Keratinocyte (primary cell): ENCODE results near the gene INSIG1. TPM values are rescaled to one million over a fixed set of nuclear protein-coding genes. Genes with fewer than 3 reads are reported as not detected.

Experiments
- DNase-seq: peaks from one replicate; pipeline ENCODE4 v3.0.0-alpha.2; 2011; ENCODE audit warnings: low read depth, missing footprints, low spot score
- FAIRE-seq: peaks from 2 replicates; lab custom pipeline; 2011; peaks lifted over from hg19 to GRCh38; lab: Jason Lieb, UNC
- H2AFZ ChIP-seq: 2 replicates; pipeline ENCODE4 v1.6.0; 2012; ENCODE audit warnings: low read length, control low read depth, inconsistent platforms; ENCODE audit not compliant: control insufficient read depth
- H3K27ac ChIP-seq: 2 replicates; pipeline ENCODE4 v1.5.1; 2011; ENCODE audit warnings: low read length; ENCODE audit not compliant: control insufficient read depth, insufficient read depth
- H3K27me3 ChIP-seq: 3 replicates; pipeline ENCODE4 v1.6.0; 2011; ENCODE audit warnings: low read length; ENCODE audit not compliant: control insufficient read depth, insufficient read depth; ENCODE audit errors: extremely low read depth
- H3K36me3 ChIP-seq, 2 experiments: 2 replicates in 1 of 2; 3 replicates in 1 of 2; pipeline ENCODE4 v1.5.1; 2011; ENCODE audit warnings: low read length in 2 of 2, mild to moderate bottlenecking in 1 of 2; ENCODE audit not compliant: control insufficient read depth in 2 of 2, insufficient read depth in 2 of 2; ENCODE audit errors: extremely low read depth in 1 of 2
- H3K4me1 ChIP-seq: 3 replicates; pipeline ENCODE4 v1.5.1; 2011; ENCODE audit warnings: low read length; ENCODE audit not compliant: control insufficient read depth, insufficient read depth; ENCODE audit errors: extremely low read depth
- H3K4me2 ChIP-seq: 3 replicates; pipeline ENCODE4 v1.6.0; 2011; ENCODE audit warnings: low read depth, low read length; ENCODE audit not compliant: control insufficient read depth, insufficient read depth; ENCODE audit errors: extremely low read depth
- H3K4me3 ChIP-seq, 3 experiments: fragments of 200-600 bp in 1 of 3; sonication (generic) in 1 of 3; 2 replicates in 2 of 3; 3 replicates in 1 of 3; pipeline ENCODE4 v1.5.1; 2011 to 2016; ENCODE audit warnings: low read length in 3 of 3, mild to moderate bottlenecking in 3 of 3, control low read depth in 2 of 3, inconsistent platforms in 1 of 3, low read depth in 1 of 3, mixed read lengths in 1 of 3, mixed run types in 1 of 3, moderate library complexity in 1 of 3; ENCODE audit not compliant: control insufficient read depth in 2 of 3, insufficient read depth in 2 of 3; ENCODE audit errors: extremely low read depth in 1 of 3
- H3K79me2 ChIP-seq: 2 replicates; pipeline ENCODE4 v1.6.0; 2012; ENCODE audit warnings: low read length; ENCODE audit not compliant: control insufficient read depth, insufficient read depth
- H3K9ac ChIP-seq: 3 replicates; pipeline ENCODE4 v1.6.0; 2011; ENCODE audit warnings: low read length; ENCODE audit not compliant: control insufficient read depth, insufficient read depth; ENCODE audit errors: extremely low read depth
- H3K9me1 ChIP-seq: 3 replicates; pipeline ENCODE4 v1.6.0; 2011; ENCODE audit warnings: low read length; ENCODE audit not compliant: control insufficient read depth, insufficient read depth; ENCODE audit errors: extremely low read depth
- H3K9me3 ChIP-seq: 2 replicates; pipeline ENCODE4 v1.5.1; 2012; ENCODE audit warnings: low read depth, low read length; ENCODE audit not compliant: control insufficient read depth
- H4K20me1 ChIP-seq: 3 replicates; pipeline ENCODE4 v1.6.0; 2011; ENCODE audit warnings: low read length; ENCODE audit not compliant: control insufficient read depth, insufficient read depth; ENCODE audit errors: extremely low read depth
- EZH2 ChIP-seq: IDR thresholded peaks from one replicate; pipeline ENCODE4 v1.6.1; 2012; ENCODE audit warnings: inconsistent platforms, mild to moderate bottlenecking, low read length, moderate library complexity
- dilution Hi-C: fragments of 300-500 bp; cut with MboI; formaldehyde crosslinking; loops from one replicate; pipeline ENCODE4 v1.7.0; 2020; ENCODE audit warnings: low sequenced_read_pairs; ENCODE audit not compliant: extremely low pct_ligation_motif_present
- polyA plus RNA-seq, 5 experiments: library from polyadenylated mRNA; depleted of rRNA in 3 of 5; stranded (reverse) in 3 of 5; stranded (forward) in 1 of 5; unstranded in 1 of 5; fragments of >200 nt; gene quantifications; 1 replicate in 1 of 5; 2 replicates in 3 of 5; 3 replicates in 1 of 5; pipeline versions ENCODE4 v1.2.1 to v1.2.3, GENCODE V29; 2011 to 2012; ENCODE audit warnings: missing spikeins in 2 of 5, low read depth in 1 of 5, low replicate concordance in 1 of 5
- TF ChIP-seq, protein P1 (sequence below), 3 experiments: IDR thresholded peaks in 1 of 3; conservative IDR thresholded peaks in 1 of 3; optimal IDR thresholded peaks in 1 of 3; 2 replicates in 2 of 3; 3 replicates in 1 of 3; pipeline versions ENCODE3 to v1.5.1; 2011; ENCODE audit warnings: low read length in 3 of 3, mild to moderate bottlenecking in 3 of 3, moderate library complexity in 2 of 3, control low read depth in 1 of 3, inconsistent platforms in 1 of 3; ENCODE audit not compliant: insufficient read depth in 2 of 3; ENCODE audit errors: extremely low read depth in 1 of 3

INSIG1 gene
- polyA plus RNA-seq, 1 donor (not counting 4 experiments of a cell fraction or from before 2014, with no cell fraction given), result 104 TPM

DNA sequence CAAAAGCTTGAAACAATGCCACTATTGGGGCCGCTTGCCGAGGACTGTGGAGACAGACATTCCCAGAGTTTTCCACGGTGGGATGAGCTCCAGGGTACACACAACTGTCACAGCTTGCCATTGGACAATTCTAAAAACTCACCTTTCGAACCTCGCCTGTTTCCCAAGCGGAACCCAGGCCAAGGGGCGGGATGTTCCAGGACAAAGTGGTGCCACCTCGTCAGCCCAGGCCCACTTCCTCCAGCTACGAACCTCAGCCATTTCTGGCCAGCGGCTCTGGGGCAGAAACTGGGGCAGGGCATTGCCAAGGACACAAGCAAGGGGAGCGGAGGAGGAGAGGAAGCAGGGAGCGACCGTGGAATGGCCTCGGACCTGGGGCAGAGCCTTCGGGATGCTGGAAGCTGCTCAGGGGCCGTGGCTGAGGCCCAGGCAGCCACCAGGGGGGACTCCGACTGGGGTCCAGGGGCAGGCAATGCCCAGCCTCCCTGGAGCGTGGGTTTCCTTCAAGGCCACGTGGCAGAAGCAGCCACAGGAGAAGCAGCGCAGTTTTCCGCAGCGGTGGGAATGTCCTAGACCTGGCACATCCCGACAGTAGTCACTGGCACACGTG lies 44.7 kb upstream of the INSIG1 start:
- Histone ChIP-seq H3K36me3 (no peaks in the 10 kb centered on the region), H3K4me2 (no peak overlapping the region), H3K27ac (no peak overlapping the region), H3K79me2 (no peaks in the 10 kb centered on the region), H3K4me3 (no peak overlapping the region), H3K4me1 (peaks cover 6% of the 10 kb centered on the region), H4K20me1 (no peaks in the 10 kb centered on the region), H3K9me3 (no peaks in the 10 kb centered on the region), H3K9me1 (no peaks in the 10 kb centered on the region), H3K9ac (no peak overlapping the region), H2AFZ (no peak overlapping the region), H3K27me3 (peaks cover 9% of the 10 kb centered on the region)
- dilution Hi-C loops, result no loop called here
- FAIRE-seq (no peak), DNase-seq (no peak)
- TF ChIP-seq, protein P1, sequence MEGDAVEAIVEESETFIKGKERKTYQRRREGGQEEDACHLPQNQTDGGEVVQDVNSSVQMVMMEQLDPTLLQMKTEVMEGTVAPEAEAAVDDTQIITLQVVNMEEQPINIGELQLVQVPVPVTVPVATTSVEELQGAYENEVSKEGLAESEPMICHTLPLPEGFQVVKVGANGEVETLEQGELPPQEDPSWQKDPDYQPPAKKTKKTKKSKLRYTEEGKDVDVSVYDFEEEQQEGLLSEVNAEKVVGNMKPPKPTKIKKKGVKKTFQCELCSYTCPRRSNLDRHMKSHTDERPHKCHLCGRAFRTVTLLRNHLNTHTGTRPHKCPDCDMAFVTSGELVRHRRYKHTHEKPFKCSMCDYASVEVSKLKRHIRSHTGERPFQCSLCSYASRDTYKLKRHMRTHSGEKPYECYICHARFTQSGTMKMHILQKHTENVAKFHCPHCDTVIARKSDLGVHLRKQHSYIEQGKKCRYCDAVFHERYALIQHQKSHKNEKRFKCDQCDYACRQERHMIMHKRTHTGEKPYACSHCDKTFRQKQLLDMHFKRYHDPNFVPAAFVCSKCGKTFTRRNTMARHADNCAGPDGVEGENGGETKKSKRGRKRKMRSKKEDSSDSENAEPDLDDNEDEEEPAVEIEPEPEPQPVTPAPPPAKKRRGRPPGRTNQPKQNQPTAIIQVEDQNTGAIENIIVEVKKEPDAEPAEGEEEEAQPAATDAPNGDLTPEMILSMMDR (optimal IDR thresholded peaks at IDR 0.05 in 1 of 3, IDR thresholded peaks at IDR 0.05 in 1 of 3, conservative IDR thresholded peaks at IDR 0.05 in 1 of 3; ENCODE audit: extremely low read depth in 1 of 3, insufficient read depth in 2 of 3, low read length in 3 of 3), result no peak
- TF ChIP-seq EZH2, result no peak

DNA sequence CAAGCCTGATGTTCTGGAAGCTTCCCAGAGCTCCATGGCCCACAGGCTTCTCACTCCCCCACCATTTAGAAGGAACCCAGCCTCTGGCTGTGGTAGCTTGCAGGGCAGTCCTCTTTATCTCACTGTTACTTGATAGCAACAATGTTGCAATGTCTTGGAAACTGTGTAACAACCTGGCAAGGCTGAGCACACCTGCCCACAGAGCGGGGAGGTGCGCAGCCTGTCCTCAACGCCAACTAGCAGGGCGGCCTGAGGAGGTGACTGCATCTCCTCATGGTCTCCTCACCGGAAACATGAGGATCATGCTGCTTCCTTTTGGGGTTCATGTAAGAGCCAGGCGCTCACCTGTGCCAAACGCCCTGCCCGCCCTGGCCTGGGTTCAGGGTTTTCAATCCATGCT lies 43.7 kb upstream of the INSIG1 start:
- Histone ChIP-seq H3K9ac (no peak overlapping the region), H3K27me3 (peaks cover 9% of the 10 kb centered on the region), H3K9me3 (no peaks in the 10 kb centered on the region), H3K27ac (no peak overlapping the region), H3K36me3 (no peaks in the 10 kb centered on the region), H3K9me1 (no peaks in the 10 kb centered on the region), H3K79me2 (no peaks in the 10 kb centered on the region), H3K4me3 (no peak overlapping the region), H3K4me2 (no peak overlapping the region), H3K4me1 (peaks cover 6% of the 10 kb centered on the region), H2AFZ (no peak overlapping the region), H4K20me1 (no peaks in the 10 kb centered on the region)
- DNase-seq (no peak), FAIRE-seq (no peak)
- no peak for TF ChIP-seq EZH2
- dilution Hi-C loops, result no loop called here

DNA sequence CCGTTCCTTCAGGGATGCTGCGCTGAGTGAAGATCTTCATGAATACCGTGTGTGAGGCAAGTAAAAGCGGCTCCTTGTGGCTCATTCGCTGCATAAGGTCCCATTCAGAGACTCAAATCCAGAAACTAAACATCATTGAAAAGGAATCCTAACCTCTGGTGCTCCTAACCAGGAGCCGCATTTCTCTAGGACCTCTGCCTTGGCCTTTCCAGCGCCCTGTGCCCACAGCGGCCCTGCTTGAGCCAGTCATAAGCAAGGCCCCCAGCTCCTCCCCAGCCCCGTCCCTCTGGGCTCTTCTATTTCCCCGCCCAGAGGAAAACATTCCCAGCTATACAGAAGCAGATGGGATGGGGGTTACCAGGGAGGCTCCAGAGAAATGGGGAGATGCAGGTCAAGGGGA lies 42.6 kb upstream of the INSIG1 start:
- Histone ChIP-seq H2AFZ (no peak overlapping the region), H3K9me1 (no peaks in the 10 kb centered on the region), H3K4me2 (no peak overlapping the region), H3K36me3 (no peaks in the 10 kb centered on the region), H3K27ac (no peak overlapping the region), H3K4me3 (no peak overlapping the region), H3K79me2 (no peaks in the 10 kb centered on the region), H3K9me3 (no peaks in the 10 kb centered on the region), H3K4me1 (peaks cover 6% of the 10 kb centered on the region), H3K27me3 (peaks cover 9% of the 10 kb centered on the region), H3K9ac (no peak overlapping the region), H4K20me1 (no peaks in the 10 kb centered on the region)
- dilution Hi-C loops, result no loop called here
- FAIRE-seq (no peak), DNase-seq (no peak)
- TF ChIP-seq, protein P1 (optimal IDR thresholded peaks at IDR 0.05 in 1 of 3, IDR thresholded peaks at IDR 0.05 in 1 of 3, conservative IDR thresholded peaks at IDR 0.05 in 1 of 3; ENCODE audit: extremely low read depth in 1 of 3, insufficient read depth in 2 of 3, low read length in 3 of 3), result no peak
- no peak for TF ChIP-seq EZH2
